Heart left ventricle (tissue), 16 donors: ENCODE results near the gene DLX5. TPM values are rescaled to one million over a fixed set of nuclear protein-coding genes. Genes with fewer than 3 reads are reported as not detected.

ENCODE experiments used
- ATAC-seq, 4 donors: fragments of 200-7000 bp; cut with Tn5 transposase; one replicate each; pipeline ENCODE4 v1.9.1; 2020 to 2022; ENCODE audit warnings: moderate library complexity in 4 of 4, mild to moderate bottlenecking in 3 of 4, moderate number of reproducible peaks in 1 of 4
- DNase-seq, 5 donors: peaks; one replicate each; pipeline ENCODE4 v3.0.0-alpha.2; 2020
- H3K27ac ChIP-seq, 12 donors: fragments of 200-600 bp; sonication (generic) in 4 of 12; one replicate each; pipeline versions ENCODE4 v1.5.0 to v1.8.0; 2016 to 2022; ENCODE audit warnings: mild to moderate bottlenecking in 2 of 12
- H3K27me3 ChIP-seq, 9 donors: fragments of 200-600 bp; sonication (generic) in 2 of 9; one replicate each; pipeline versions ENCODE4 v1.5.1 to v1.8.0; 2016 to 2022; ENCODE audit warnings: mild to moderate bottlenecking in 3 of 9
- H3K36me3 ChIP-seq, 9 donors: fragments of 200-600 bp; sonication (generic) in 2 of 9; one replicate each; pipeline versions ENCODE4 v1.5.0 to v1.8.0; 2018 to 2022; ENCODE audit warnings: mild to moderate bottlenecking in 2 of 9
- H3K4me1 ChIP-seq, 12 donors: fragments of 200-600 bp; sonication (generic) in 4 of 12; one replicate each; pipeline versions ENCODE4 v1.5.0 to v1.8.0; 2016 to 2022; ENCODE audit warnings: mild to moderate bottlenecking in 3 of 12
- H3K4me3 ChIP-seq, 12 donors: fragments of 200-600 bp; sonication (generic) in 4 of 12; one replicate each; pipeline versions ENCODE4 v1.5.0 to v1.8.0; 2017 to 2022; ENCODE audit warnings: mild to moderate bottlenecking in 9 of 12, moderate library complexity in 4 of 12
- H3K9me3 ChIP-seq, 12 donors: fragments of 200-600 bp; sonication (generic) in 4 of 12; one replicate each; pipeline versions ENCODE4 v1.5.0 to v1.8.0; 2016 to 2022; ENCODE audit warnings: mild to moderate bottlenecking in 1 of 12
- CTCF ChIP-seq, 12 donors: fragments of 200-600 bp; sonication (generic) in 4 of 12; IDR thresholded peaks; one replicate each; pipeline versions ENCODE4 v1.5.0 to v1.8.0; 2018 to 2022; ENCODE audit warnings: antibody characterized with exemption in 12 of 12, mild to moderate bottlenecking in 5 of 12
- POLR2A ChIP-seq, 2 donors: fragments of 450-650 bp; IDR thresholded peaks; one replicate each; pipeline ENCODE4 v1.6.1; 2017; ENCODE audit warnings: antibody characterized with exemption in 2 of 2, mild to moderate bottlenecking in 2 of 2, moderate library complexity in 2 of 2
- WGBS, 4 donors: extraction: QIAGEN DNeasy Blood & Tissue Kit in 2 of 4; methylation state at CpG; one replicate each; pipeline versions ENCODE4 v1.1.5 to v1.1.7; 2013 to 2018; 5-methylcytosine and 5-hydroxymethylcytosine counted together
- intact Hi-C, 10 donors: fragments of 100-400 bp; cut with DNase I; formaldehyde crosslinking; loops; one replicate each; pipeline versions ENCODE4 v1.11.1 to v1.14.2; 2022
- polyA plus RNA-seq, 2 donors: library from polyadenylated mRNA; stranded (reverse); fragments of 200-250 nt; gene quantifications; one replicate each; pipeline ENCODE4 v1.2.3, GENCODE V29; 2013
- total RNA-seq, 9 donors: library from RNA; depleted of rRNA in 2 of 9; stranded (reverse); fragments of >200 nt in 2 of 9; fragmentation: NEBNext Ultra II Directional in 3 of 9; extraction: Animal tissue kit (Norgen Biotek cat#: 25700) in 3 of 9; gene quantifications; one replicate each; pipeline versions ENCODE4 v1.1.0 to v1.2.4, GENCODE V29; 2016 to 2023
- donor health status: ischemic (EF 13 %, LVEDD 7.1; RV severe dilation, severe dysfunction).
- donor health status: healthy with polysubstance abuse.
- donor health status: DM: no; HTN: yes; CAD: no.
- donor health status: DM: no; HTN: no; CAD: no.
- donor health status: ischemic (EF 25% LVEDD 6.9; RV normal size, moderate dysfunction).
- donor health status: ischemic (EF 25% LVEDD 5.7; RV mildly dilated, moderate dysfunction).
- donor health status: healthy.
- donor health status: DM: yes; HTN: yes; CAD: no.
- donor health status: ischemic (EF 35%, LVEDD 5.7; RV mildly dilated, moderate dysfunction).
- donor health status: nonischemic (EF 11% LVEDD 7.7; RV severe dilation, severe dysfunction).
- donor health status: DM: yes; HTN: yes; CAD: no.
- donor health status: PGD.
- donor health status: ischemic (EF 29% LVEDD 5.4; RV normal size, mild dysfunction).
- donor health status: nonischemic (EF 23%, LVEDD 6.1; RV moderate dilation, normal function).

Gene DLX5
- total and polyA plus RNA-seq, 11 donors: 0.08 to 0.27 (median 0.24) TPM; not detected in 7

GRCh38 chr7:97022491-97023306 lies 1.9 kb downstream of the DLX5 start:
- no peak overlapping the region for H3K27ac ChIP-seq
- WGBS, 4 donors: 4 to 19% (median 8%) methylated on average over 35 of the region's 35 CpGs

GRCh38 chr7:97021747-97022490 lies 2.7 kb downstream of the DLX5 start:
- no peaks in the 10 kb centered on the region for H3K9me3 ChIP-seq
- no peak overlapping the region for H3K27ac ChIP-seq
- H3K36me3 ChIP-seq: no peaks in the 10 kb centered on the region
- H3K4me3 ChIP-seq: no peak overlapping the region
- H3K4me1 ChIP-seq: peaks cover 0 to 61% (median 21%) of the 10 kb centered on the region in 12 donors
- peaks cover 48 to 100% (median 97%) of the 10 kb centered on the region in 9 donors for H3K27me3 ChIP-seq
- ATAC-seq: no peak
- TF ChIP-seq CTCF (IDR thresholded peaks at IDR 0.05): no peak
- no peak for TF ChIP-seq POLR2A (IDR thresholded peaks at IDR 0.05)
- 7 to 16% (median 14%) methylated on average over 30 to 39 of the region's 39 CpGs for WGBS, 4 donors
- intact Hi-C loops: loop anchor here in 6 of 10 donors (10.0 kb wide), 4 partner anchors 307 to 1297 kb away; no protein-coding TSS in a partner anchor
- no peak for DNase-seq

More at GRCh38 chr7:97022491-97023306, 1.9 kb downstream of the DLX5 start:
- Histone ChIP-seq H3K4me1 (peaks cover 4 to 60% (median 24%) of the 10 kb centered on the region in 12 donors), H3K9me3 (no peaks in the 10 kb centered on the region), H3K4me3 (no peak overlapping the region), H3K36me3 (no peaks in the 10 kb centered on the region), H3K27me3 (peaks cover 41 to 98% (median 90%) of the 10 kb centered on the region in 9 donors)
- intact Hi-C loops: loop anchor here in 6 of 10 donors (10.0 kb wide), 4 partner anchors 308 to 1298 kb away; no protein-coding TSS in a partner anchor
- no peak for ATAC-seq
- TF ChIP-seq CTCF (IDR thresholded peaks at IDR 0.05) (no peak), POLR2A (IDR thresholded peaks at IDR 0.05) (no peak)
- no peak for DNase-seq

- Histone ChIP-seq H3K36me3 (no peaks in the 10 kb centered on the region), H3K27ac (no peak overlapping the region), H3K4me3 (no peak overlapping the region), H3K27me3 (peaks cover 55 to 100% (median 98%) of the 10 kb centered on the region in 9 donors), H3K4me1 (peaks cover 0 to 61% (median 15%) of the 10 kb centered on the region in 12 donors), H3K9me3 (no peaks in the 10 kb centered on the region)
- WGBS, 4 donors: 3 to 13% (median 9%) methylated on average over 17 to 67 of the region's 67 CpGs
- no peak for ATAC-seq
- TF ChIP-seq CTCF (IDR thresholded peaks at IDR 0.05) (no peak), POLR2A (IDR thresholded peaks at IDR 0.05) (no peak)
- intact Hi-C loops: loop anchor here in 6 of 10 donors (10.0 kb wide), 4 partner anchors 306 to 1296 kb away; no protein-coding TSS in a partner anchor
- DNase-seq: no peak
Measured at GRCh38 chr7:97020996-97021746, 3.5 kb downstream of the DLX5 start.
